ENCODE data around the gene NACC2.

The NACC2 gene

DNA sequence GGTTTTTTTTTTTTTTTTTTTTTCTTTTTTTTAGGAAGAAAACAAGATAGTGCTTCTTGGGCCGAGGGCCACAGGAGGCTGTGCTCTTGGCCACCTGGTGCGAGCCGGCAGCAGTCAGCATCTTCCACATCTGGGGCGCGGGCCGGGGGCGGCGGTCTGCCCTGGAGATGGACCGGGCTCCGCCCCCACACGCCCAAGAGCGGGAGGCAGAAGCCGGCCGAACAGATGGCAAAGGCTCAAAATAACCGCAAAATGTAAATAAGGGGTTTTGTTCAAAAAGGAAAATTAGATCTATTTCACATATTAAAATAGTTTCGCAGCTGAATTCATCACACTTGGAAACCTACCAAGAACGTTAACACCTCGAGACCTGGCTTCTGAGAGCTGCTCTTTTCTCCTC, 82.4 kb downstream of the NACC2 start:
- TF ChIP-seq, protein P1, sequence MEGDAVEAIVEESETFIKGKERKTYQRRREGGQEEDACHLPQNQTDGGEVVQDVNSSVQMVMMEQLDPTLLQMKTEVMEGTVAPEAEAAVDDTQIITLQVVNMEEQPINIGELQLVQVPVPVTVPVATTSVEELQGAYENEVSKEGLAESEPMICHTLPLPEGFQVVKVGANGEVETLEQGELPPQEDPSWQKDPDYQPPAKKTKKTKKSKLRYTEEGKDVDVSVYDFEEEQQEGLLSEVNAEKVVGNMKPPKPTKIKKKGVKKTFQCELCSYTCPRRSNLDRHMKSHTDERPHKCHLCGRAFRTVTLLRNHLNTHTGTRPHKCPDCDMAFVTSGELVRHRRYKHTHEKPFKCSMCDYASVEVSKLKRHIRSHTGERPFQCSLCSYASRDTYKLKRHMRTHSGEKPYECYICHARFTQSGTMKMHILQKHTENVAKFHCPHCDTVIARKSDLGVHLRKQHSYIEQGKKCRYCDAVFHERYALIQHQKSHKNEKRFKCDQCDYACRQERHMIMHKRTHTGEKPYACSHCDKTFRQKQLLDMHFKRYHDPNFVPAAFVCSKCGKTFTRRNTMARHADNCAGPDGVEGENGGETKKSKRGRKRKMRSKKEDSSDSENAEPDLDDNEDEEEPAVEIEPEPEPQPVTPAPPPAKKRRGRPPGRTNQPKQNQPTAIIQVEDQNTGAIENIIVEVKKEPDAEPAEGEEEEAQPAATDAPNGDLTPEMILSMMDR (IDR thresholded peaks at IDR 0.05; ENCODE audit: low read depth, low read length, missing control alignments), result no peak
- no peak for DNase-seq (ENCODE audit: extremely low read depth, low read depth)
- no peak overlapping the region for H3K4me3 ChIP-seq (replicated peaks; ENCODE audit: low read depth, low read length)

DNA sequence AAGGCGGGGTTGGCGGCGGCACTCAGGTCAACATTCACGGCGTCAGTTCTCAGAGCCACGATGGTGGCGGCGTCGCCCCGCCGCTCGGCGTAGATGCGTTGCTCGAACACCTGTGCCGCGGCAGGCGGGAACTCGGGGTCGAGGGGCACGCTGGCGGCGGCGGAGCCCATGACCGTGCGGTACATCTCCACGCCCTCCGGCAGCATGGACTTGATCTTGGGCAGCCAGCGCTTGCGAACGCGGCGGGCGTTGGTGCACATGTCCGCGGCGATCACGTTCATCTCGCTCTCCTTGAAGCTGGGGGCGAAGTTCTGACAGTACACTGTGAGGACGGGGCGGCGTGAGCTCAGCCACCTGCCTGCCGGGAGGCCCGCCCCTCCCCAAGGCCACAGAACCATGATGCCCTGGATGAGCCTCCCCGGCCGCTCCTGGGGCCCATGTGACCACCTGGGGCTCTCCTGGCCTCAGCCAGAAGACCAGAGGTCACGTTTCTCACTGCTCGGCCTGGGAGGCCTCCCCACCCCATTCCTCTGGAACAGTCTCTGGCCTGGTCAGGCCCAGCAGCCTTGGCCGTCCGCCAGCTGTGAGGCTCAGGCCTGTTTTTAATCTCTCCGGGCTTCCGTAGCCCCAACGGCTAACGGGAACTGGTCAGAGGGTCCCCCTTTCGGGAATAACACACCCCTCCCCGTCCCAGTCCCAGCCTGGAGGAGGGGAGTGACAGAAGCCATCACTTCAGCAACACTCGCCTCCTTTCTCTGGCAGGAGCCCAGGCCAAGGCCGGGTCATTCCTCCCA, 83.2 kb downstream of the NACC2 start:
- no peak overlapping the region for H3K4me3 ChIP-seq (replicated peaks; ENCODE audit: low read depth, low read length)
- TF ChIP-seq, protein P1 (IDR thresholded peaks at IDR 0.05; ENCODE audit: low read depth, low read length, missing control alignments), result no peak
- no peak for DNase-seq (ENCODE audit: extremely low read depth, low read depth)

DNA sequence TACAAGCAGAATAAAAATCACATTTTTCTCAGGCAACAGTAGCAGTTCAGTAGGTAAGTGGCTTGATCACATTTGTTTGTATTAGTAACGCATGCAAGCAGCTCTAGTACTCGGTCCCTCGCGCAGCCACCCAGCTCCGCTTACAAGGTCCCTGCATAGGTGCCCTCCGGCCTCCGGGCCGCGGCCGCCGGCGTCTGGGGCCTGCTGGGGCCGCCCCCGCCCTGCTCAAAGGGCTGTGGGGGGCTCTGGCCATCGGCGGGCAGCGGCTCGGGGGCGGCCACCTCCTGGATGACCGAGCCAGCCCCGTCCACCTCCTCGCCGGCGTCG, 83.8 kb downstream of the NACC2 start:
- DNase-seq (ENCODE audit: extremely low read depth, low read depth), result no peak
- H3K4me3 ChIP-seq (replicated peaks; ENCODE audit: low read depth, low read length), result no peak overlapping the region
- TF ChIP-seq, protein P1 (IDR thresholded peaks at IDR 0.05; ENCODE audit: low read depth, low read length, missing control alignments), result no peak

DNA sequence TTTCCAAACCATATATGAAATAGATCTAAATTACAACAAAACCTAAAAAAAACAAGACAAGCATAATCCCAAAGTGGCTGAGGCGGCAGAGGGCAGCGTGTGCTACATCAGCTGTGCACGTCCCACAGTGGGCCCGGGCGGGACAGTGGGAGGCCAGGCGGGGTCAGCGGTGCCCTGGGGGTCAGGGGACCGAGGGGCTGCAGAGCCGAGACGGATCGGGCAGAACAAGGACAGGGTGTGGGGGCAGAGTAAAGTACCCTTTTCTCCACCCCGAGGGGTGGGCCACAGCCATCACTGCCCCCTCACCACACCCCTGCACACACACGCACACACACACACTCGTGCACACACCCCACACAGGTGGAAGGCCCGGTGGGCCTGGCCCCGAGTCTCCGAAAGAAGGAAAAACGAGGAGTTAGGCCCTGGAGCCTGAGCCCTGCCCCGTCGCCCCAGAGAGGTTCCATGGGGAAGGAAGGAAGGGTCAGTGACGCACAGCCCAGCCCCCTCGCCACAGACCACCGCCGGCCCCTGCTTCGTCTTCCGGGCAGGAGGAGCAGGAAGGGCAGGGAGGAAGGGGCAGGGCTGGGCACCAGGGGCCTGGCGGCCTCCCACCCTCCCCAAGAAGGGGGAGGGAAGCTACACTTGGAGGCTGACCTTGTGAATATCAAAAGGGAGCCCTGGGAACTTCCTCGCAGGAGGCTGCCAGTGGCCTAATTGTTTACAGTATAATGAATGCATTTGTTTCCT, 84.3 kb downstream of the NACC2 start:
- no peak overlapping the region for H3K4me3 ChIP-seq (replicated peaks; ENCODE audit: low read depth, low read length)
- TF ChIP-seq, protein P1 (IDR thresholded peaks at IDR 0.05; ENCODE audit: low read depth, low read length, missing control alignments), result no peak
- no peak for DNase-seq (ENCODE audit: extremely low read depth, low read depth)

DNA sequence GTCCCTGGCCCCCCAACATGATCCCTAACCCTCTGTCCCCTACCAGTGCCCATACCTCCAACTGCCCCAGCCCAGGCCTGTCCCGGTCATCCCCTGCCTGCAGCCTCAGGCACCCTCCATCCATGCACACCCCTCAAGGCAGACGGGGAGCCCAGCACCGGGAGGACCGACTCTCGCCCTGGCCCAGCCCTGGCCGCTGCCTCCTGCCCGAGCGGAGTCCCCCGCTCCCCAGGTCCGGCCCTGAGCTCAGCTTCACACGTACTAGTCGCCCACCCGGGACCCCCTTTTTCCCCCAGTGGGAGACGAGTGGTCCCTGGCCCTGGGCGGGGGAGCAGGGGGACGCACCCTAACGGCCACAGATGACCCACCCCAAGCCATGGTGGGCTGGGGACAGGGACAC, 84.9 kb downstream of the NACC2 start:
- TF ChIP-seq, protein P1 (IDR thresholded peaks at IDR 0.05; ENCODE audit: low read depth, low read length, missing control alignments), result no peak
- DNase-seq (ENCODE audit: extremely low read depth, low read depth), result no peak
- no peak overlapping the region for H3K4me3 ChIP-seq (replicated peaks; ENCODE audit: low read depth, low read length)

DNA sequence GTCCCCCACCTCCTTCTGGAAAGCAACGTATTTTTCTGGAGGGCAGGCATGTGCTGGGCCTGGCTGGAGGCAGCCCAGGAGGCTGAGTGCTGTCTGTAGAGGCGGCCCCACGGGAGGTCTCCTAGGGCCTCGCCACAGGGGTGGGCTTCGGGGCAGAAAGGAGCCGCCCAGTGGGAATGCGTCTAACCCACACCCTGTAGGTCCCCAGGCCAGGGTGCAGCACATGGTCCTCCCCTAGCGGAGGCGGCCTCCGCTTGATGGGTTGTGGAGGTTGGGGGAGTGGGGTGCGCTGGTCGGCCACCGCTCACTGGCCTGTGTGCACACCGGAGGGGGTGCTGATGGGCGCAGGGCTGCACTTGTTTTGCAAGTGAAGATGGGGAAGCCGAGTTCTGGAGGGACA, 85.6 kb downstream of the NACC2 start:
- DNase-seq (ENCODE audit: extremely low read depth, low read depth), result no peak
- H3K4me3 ChIP-seq (replicated peaks; ENCODE audit: low read depth, low read length), result no peak overlapping the region

More for the DNA sequence above, 85.6 kb downstream of the NACC2 start:
- TF ChIP-seq, protein P1 (IDR thresholded peaks at IDR 0.05; ENCODE audit: low read depth, low read length, missing control alignments), result no peak
